Subcutaneous adipose tissue (tissue), 4 donors: Measurements from ENCODE around the gene NSUN3. TPM values are rescaled to one million over a fixed set of nuclear protein-coding genes. Genes with fewer than 3 reads are reported as not detected.

Experiments used
- total RNA-seq, 4 donors: library from RNA; depleted of rRNA; stranded (reverse); fragments of >200 nt; gene quantifications; one replicate each; pipeline ENCODE4 v1.1.0, GENCODE V29; 2016
- TF ChIP-seq, protein P1 (sequence below): fragments of 450-650 bp; IDR thresholded peaks from one replicate; pipeline ENCODE4 v1.5.1; 2016; ENCODE audit warnings: low read depth, mild to moderate bottlenecking, control low read depth, antibody characterized with exemption, moderate library complexity

Gene NSUN3
- total RNA-seq, 4 donors from 2014 or later = 8.7 to 11.0 (median 11.0) TPM

DNA sequence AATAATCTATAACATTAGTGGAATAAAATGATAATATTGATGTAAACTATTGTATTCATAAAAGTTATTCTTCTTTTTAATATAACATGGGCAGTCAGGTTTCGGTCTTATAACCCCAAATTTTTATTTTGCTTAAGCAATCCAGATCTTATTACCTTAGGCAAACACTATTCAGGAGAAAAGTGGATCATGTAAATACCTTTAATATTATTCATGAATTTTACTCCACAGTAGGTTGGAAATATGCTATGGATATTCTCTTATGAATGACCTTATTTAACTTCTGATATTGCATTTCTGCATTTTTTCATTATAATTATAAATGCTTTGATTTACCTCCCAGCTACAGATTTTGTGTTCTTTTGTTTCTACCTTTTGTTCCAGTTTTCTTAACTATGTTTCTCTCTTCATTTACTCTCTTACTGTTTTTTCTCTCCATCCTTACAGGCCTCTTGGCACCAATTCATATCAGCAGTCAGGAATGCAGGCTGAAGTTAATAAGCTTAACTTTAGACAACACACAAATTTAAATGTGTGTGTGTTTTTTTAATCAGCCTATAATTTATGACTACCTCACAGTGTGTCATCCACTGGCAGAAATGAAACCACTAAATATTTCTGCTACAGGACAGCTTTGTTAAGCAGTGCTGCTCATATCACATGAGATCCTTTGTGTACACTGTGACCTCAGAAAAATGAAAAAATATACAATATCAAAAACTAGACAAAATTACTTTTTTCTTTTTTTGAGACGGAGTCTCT, 111.0 kb downstream of the NSUN3 start:
- TF ChIP-seq, protein P1, sequence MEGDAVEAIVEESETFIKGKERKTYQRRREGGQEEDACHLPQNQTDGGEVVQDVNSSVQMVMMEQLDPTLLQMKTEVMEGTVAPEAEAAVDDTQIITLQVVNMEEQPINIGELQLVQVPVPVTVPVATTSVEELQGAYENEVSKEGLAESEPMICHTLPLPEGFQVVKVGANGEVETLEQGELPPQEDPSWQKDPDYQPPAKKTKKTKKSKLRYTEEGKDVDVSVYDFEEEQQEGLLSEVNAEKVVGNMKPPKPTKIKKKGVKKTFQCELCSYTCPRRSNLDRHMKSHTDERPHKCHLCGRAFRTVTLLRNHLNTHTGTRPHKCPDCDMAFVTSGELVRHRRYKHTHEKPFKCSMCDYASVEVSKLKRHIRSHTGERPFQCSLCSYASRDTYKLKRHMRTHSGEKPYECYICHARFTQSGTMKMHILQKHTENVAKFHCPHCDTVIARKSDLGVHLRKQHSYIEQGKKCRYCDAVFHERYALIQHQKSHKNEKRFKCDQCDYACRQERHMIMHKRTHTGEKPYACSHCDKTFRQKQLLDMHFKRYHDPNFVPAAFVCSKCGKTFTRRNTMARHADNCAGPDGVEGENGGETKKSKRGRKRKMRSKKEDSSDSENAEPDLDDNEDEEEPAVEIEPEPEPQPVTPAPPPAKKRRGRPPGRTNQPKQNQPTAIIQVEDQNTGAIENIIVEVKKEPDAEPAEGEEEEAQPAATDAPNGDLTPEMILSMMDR = no peak

DNA sequence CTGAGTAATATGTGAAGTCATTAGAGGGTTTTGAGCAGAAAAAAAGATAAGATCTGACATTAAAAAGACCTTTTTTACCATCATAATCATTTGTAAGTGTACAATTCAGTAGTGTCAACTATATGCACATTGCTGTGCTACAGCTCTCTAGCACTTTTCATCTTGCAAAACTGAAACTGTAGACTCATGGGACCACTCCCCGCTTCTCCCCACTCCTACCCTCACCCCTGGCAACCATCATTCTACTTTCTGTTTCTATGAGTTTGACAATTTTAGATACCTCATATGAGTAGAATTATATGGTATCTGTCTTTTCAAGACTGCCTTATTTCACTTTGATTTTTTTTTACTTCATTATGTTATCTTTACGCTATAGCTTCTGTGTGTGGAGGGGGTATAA, 112.8 kb downstream of the NSUN3 start:
- TF ChIP-seq, protein P1 = no peak

DNA sequence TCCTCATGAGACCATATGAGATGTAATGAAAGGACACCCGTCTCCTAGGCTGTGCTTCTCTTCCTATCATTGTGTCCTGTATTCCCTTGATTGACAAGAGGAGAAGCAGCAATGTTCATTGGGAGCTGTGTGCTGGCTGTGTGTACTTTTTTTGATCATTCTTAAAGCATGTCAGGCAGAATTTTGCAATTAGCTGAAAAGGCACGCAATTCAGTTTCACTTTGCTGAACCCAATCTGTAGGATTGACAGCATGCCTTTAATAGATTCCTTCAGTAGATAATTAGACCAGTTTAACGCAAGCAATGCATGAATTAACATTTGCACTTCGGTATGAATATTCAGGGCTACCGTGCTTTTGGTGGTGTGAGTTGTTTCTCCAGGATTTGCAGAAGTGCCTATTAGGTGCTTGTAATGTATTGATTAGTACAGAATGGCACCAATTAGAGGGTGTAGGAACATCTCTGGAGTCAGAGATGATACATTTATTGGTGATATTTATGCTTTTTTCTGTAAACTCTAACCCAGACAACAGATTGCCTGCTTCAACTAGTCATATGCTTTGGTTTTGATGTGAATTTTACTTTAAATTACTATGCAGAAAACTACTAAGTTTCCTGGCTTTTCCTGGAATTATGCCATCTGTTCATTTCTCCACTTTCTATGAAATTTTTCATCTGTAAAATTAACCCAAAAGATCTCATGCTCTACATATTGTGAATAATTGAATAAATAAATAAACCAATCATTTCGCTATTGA, 114.3 kb downstream of the NSUN3 start:
- TF ChIP-seq, protein P1 = no peak

Other genes with a start within 250 kb of the NSUN3 start
- 10 to 100 TPM; 23.9 to 85.7 (median 47.4) TPM for gene PROS1, start 89.2 kb upstream of the NSUN3 start, total RNA-seq
- 10 to 100 TPM in 1 of 4 donors, 1 to 10 TPM in 3; 6.6 to 10.4 (median 9.4) TPM for gene ARL13B, start 82.9 kb upstream of the NSUN3 start, total RNA-seq
- gene STX19, start 34.5 kb upstream of the NSUN3 start, total RNA-seq = not detected
- gene DHFR2, start 145 bp upstream of the NSUN3 start, total RNA-seq = 1 to 10 TPM; 2.3 to 5.5 (median 3.7) TPM